GM12801 (cell line): ENCODE results near the gene EARS2.

Experiments
- CTCF ChIP-seq: IDR thresholded peaks from one replicate; pipeline ENCODE4 v1.5.1; 2011; ENCODE audit warnings: control low read depth; ENCODE audit not compliant: insufficient read length; ENCODE audit errors: extremely low read depth

EARS2 gene

GRCh38 chr16:23506606-23506994 is 50.5 kb downstream of the EARS2 start:
- no peak for TF ChIP-seq CTCF

- no peak for TF ChIP-seq CTCF
Observed at GRCh38 chr16:23505671-23506605, 51.2 kb downstream of the EARS2 start.

- no peak for TF ChIP-seq CTCF
Observed at GRCh38 chr16:23505180-23505665, 51.9 kb downstream of the EARS2 start.

GRCh38 chr16:23504453-23505179 is 52.5 kb downstream of the EARS2 start:
- TF ChIP-seq CTCF = no peak

- TF ChIP-seq CTCF = no peak
Observed at GRCh38 chr16:23504076-23504452, 53.1 kb downstream of the EARS2 start.

- TF ChIP-seq CTCF = no peak
Observed at GRCh38 chr16:23502466-23502865, 54.7 kb downstream of the EARS2 start.

GRCh38 chr16:23501291-23501690 is 55.9 kb downstream of the EARS2 start:
- no peak for TF ChIP-seq CTCF
